Duodenal mucosa (tissue), 2 donors: ENCODE results near the gene CPE.

Experiments used
- H3K27ac ChIP-seq: one replicate; pipeline ENCODE4 v1.7.0; 2013; ENCODE audit warnings: low read depth, low read length
- H3K27me3 ChIP-seq, 2 donors: one replicate each; pipeline ENCODE4 v1.7.0; 2013; ENCODE audit warnings: low read length in 2 of 2, control low read depth in 1 of 2; ENCODE audit not compliant: insufficient read depth in 2 of 2, control insufficient read depth in 1 of 2
- H3K36me3 ChIP-seq, 2 donors: one replicate each; pipeline ENCODE4 v1.7.0; 2013; ENCODE audit warnings: low read length in 2 of 2, control low read depth in 1 of 2; ENCODE audit not compliant: insufficient read depth in 2 of 2, control insufficient read depth in 1 of 2
- H3K4me1 ChIP-seq, 2 donors: one replicate each; pipeline ENCODE4 v1.7.0; 2013; ENCODE audit warnings: low read length in 2 of 2, control low read depth in 1 of 2; ENCODE audit not compliant: insufficient read depth in 2 of 2, control insufficient read depth in 1 of 2
- H3K4me3 ChIP-seq, 2 donors: one replicate each; pipeline ENCODE4 v1.7.0; 2013; ENCODE audit warnings: low read length in 2 of 2, low read depth in 1 of 2
- H3K9ac ChIP-seq, 2 donors: one replicate each; pipeline ENCODE4 v1.7.0; 2013; ENCODE audit warnings: low read length in 2 of 2, low read depth in 1 of 2
- H3K9me3 ChIP-seq, 2 donors: one replicate each; pipeline ENCODE4 v1.7.0; 2013; ENCODE audit warnings: low read length in 2 of 2, control low read depth in 1 of 2; ENCODE audit not compliant: control insufficient read depth in 1 of 2

Gene CPE

DNA sequence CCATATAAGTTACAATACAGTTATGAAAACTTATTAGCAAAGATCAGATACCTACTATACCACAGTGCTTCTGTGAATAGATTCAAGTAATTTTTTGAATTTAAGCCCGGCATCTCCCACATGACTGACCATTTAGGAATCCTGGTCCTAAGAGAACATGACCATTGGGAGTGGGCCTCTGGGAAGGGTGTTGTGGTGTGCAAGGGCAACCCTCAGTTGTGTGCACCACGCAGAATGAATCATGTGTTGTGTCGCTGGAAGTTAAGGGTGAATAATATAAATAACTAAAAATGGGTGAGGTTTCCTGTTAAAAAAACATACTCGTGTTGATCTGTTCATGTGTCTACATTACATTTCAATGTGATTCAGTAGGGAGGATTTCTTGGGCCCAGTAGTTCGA lies 15.5 kb downstream of the CPE start:
- Histone ChIP-seq H3K36me3 (no peaks in the 10 kb centered on the region), H3K9me3 (no peaks in the 10 kb centered on the region), H3K4me1 (no peaks in the 10 kb centered on the region), H3K27me3 (no peaks in the 10 kb centered on the region), H3K4me3 (no peak overlapping the region), H3K9ac (no peak overlapping the region), H3K27ac (no peak overlapping the region)

- Histone ChIP-seq H3K4me3 (no peak overlapping the region), H3K9me3 (no peaks in the 10 kb centered on the region), H3K9ac (no peak overlapping the region), H3K4me1 (no peaks in the 10 kb centered on the region), H3K36me3 (no peaks in the 10 kb centered on the region), H3K27me3 (no peaks in the 10 kb centered on the region), H3K27ac (no peak overlapping the region)
Observed at GRCh38 chr4:165398570-165398969, 19.8 kb downstream of the CPE start.

- Histone ChIP-seq H3K9me3 (no peaks in the 10 kb centered on the region), H3K4me3 (no peak overlapping the region), H3K36me3 (no peaks in the 10 kb centered on the region), H3K9ac (no peak overlapping the region), H3K27me3 (no peaks in the 10 kb centered on the region), H3K27ac (no peak overlapping the region), H3K4me1 (no peaks in the 10 kb centered on the region)
Observed at GRCh38 chr4:165402375-165402774, 23.6 kb downstream of the CPE start.

GRCh38 chr4:165403048-165403447 lies 24.2 kb downstream of the CPE start:
- no peaks in the 10 kb centered on the region for H3K36me3 ChIP-seq
- no peak overlapping the region for H3K9ac ChIP-seq
- no peak overlapping the region for H3K4me3 ChIP-seq
- no peak overlapping the region for H3K27ac ChIP-seq
- no peaks in the 10 kb centered on the region for H3K4me1 ChIP-seq
- no peaks in the 10 kb centered on the region for H3K27me3 ChIP-seq
- H3K9me3 ChIP-seq: no peaks in the 10 kb centered on the region

DNA sequence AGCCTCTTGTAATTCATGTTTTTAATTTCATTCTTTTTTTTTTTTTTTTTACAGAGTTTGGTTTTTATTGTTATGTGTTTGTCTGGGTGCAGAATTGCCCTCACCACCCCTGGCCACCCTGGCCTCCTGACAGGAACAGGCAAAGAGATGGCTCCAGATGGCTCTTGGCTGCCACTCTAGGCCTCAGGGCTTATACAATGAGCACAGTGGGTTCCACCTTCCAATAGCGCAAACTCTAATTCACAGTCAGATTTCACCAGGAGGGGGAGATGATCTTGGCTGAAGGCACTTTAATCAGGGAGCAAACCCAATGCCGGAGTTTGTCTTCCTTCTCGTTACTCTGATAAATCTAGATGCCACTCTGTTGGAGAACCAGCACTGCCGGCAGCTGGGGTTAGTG lies 24.8 kb downstream of the CPE start:
- H3K9me3 ChIP-seq: no peaks in the 10 kb centered on the region
- H3K9ac ChIP-seq: no peak overlapping the region
- no peaks in the 10 kb centered on the region for H3K4me1 ChIP-seq
- H3K4me3 ChIP-seq: no peak overlapping the region
- H3K27me3 ChIP-seq: no peaks in the 10 kb centered on the region
- no peak overlapping the region for H3K27ac ChIP-seq
- H3K36me3 ChIP-seq: no peaks in the 10 kb centered on the region

DNA sequence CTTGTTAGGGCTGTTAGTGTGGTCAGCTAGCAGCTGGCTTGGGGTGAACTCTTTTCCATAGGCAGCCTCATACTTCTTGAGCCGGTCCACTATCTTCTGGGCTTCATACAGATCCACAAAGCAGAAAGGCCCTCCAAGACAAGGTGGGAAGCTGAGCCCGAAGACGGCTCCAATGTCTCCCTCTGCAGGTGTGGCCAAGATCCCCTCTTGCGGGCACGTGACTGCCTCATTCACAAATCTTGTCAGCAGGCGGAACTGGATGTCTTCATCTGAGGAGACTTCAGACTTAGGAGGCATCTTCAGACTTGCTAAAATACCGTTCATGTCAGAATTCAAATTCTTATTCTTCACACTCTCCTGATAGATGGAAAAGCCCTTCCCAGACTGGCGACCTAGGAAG lies 25.3 kb downstream of the CPE start:
- H3K9me3 ChIP-seq: no peaks in the 10 kb centered on the region
- no peaks in the 10 kb centered on the region for H3K4me1 ChIP-seq
- no peaks in the 10 kb centered on the region for H3K36me3 ChIP-seq
- H3K27me3 ChIP-seq: no peaks in the 10 kb centered on the region
- H3K27ac ChIP-seq: no peak overlapping the region
- H3K4me3 ChIP-seq: no peak overlapping the region
- no peak overlapping the region for H3K9ac ChIP-seq

DNA sequence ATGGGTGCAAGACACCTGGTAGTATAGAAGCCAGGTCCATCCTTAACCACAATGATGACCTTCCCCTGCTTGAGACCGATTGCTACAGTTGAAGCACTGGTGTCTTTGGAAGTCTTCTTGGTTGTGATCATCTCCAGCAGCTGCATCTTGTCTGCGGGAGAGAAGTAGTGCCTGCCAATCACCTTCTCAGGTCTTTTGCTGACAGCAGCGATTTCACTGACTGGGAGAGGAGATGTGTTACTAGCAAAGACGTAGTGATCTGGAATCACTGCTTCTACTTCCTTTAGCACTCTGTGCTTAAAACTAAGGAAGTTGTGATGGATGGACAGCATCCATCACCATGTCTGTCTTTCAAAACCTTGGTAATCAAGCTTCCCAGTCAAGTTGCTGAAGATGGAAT lies 25.9 kb downstream of the CPE start:
- Histone ChIP-seq H3K4me3 (no peak overlapping the region), H3K4me1 (no peaks in the 10 kb centered on the region), H3K9me3 (no peaks in the 10 kb centered on the region), H3K27ac (no peak overlapping the region), H3K36me3 (no peaks in the 10 kb centered on the region), H3K9ac (no peak overlapping the region), H3K27me3 (no peaks in the 10 kb centered on the region)

- H3K9ac ChIP-seq: no peak overlapping the region
- H3K4me1 ChIP-seq: no peaks in the 10 kb centered on the region
- no peaks in the 10 kb centered on the region for H3K9me3 ChIP-seq
- H3K27ac ChIP-seq: no peak overlapping the region
- H3K27me3 ChIP-seq: no peaks in the 10 kb centered on the region
- H3K4me3 ChIP-seq: no peak overlapping the region
- H3K36me3 ChIP-seq: no peaks in the 10 kb centered on the region
Observed at GRCh38 chr4:165410214-165410613, 31.4 kb downstream of the CPE start.

- Histone ChIP-seq H3K9ac (no peak overlapping the region), H3K9me3 (no peaks in the 10 kb centered on the region), H3K36me3 (no peaks in the 10 kb centered on the region)
Observed at GRCh38 chr4:165415910-165416309, 37.1 kb downstream of the CPE start.

DNA sequence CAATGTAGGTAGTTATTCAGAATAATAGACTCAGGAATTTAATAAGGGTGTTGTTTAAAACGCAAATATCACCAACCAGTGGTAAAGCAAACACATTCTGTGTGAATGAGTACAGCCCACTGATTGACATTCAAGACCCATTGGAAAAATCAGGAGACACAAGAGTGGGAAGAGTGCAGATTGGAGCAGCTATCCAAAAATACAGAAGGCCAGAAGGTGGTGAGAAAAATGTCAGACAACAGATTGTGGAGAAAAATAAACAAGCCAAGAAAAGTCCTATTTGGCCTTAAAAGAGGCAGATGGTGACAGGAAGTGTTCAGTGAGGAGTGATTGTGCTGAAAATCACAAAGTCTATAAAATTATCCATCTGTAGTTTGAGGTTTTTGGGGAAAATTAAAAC lies 39.3 kb downstream of the CPE start:
- Histone ChIP-seq H3K4me1 (no peaks in the 10 kb centered on the region), H3K36me3 (no peaks in the 10 kb centered on the region), H3K27me3 (no peaks in the 10 kb centered on the region), H3K9me3 (no peaks in the 10 kb centered on the region), H3K27ac (no peak overlapping the region), H3K4me3 (no peak overlapping the region), H3K9ac (no peak overlapping the region)

More at GRCh38 chr4:165415910-165416309, 37.1 kb downstream of the CPE start:
- Histone ChIP-seq H3K27ac (no peak overlapping the region), H3K27me3 (no peaks in the 10 kb centered on the region), H3K4me1 (no peaks in the 10 kb centered on the region), H3K4me3 (no peak overlapping the region)

DNA sequence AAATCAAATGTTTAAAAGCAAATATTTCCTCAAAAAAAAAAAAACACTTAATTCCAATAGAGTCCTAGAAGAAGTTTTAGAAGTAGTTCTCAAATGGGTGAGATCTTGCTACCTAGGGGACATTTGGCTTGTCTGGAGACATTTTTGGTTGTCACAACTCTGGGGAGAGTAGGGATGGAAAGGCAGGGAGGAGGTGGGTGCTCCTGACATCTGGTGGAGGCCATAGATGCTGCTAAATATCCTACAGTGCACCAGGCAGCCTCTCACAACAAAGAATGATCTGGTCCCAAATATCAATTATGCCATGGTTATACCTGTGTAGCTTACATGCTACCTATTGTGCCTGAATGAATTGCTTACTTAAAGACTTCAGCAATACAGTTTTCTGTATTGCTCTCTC lies 46.8 kb downstream of the CPE start:
- Histone ChIP-seq H3K9ac (no peak overlapping the region), H3K27me3 (no peaks in the 10 kb centered on the region), H3K4me1 (no peaks in the 10 kb centered on the region), H3K27ac (no peak overlapping the region), H3K9me3 (no peaks in the 10 kb centered on the region), H3K36me3 (no peaks in the 10 kb centered on the region), H3K4me3 (no peak overlapping the region)
